GM21576 (cell line): ENCODE results near the gene PABPC1L2B.
"Not testable (repeated sequence)": the region's sequence is repeated elsewhere in the genome, so short reads cannot be mapped to it uniquely, and the experiment has no call there.

Experiments used
- ATAC-seq: cut with Tn5 transposase; IDR thresholded peaks from one replicate; pipeline ENCODE4 v1.9.1; 2021; ENCODE audit warnings: mild to moderate bottlenecking, moderate library complexity; ENCODE audit not compliant: unreplicated experiment

The PABPC1L2B gene

GRCh38 chrX:73002733-73003132 is at the start of gene PABPC1L2B:
TSS of gene PABPC1L2B (plus strand) at chrX:73002939. CDS start at chrX:73003643, 704 bp downstream.
- ATAC-seq, result not testable (repeated sequence)

- not testable (repeated sequence) for ATAC-seq
Observed at GRCh38 chrX:72959971-72960370, 42.8 kb upstream of the PABPC1L2B start.

GRCh38 chrX:72971859-72972258 is 30.9 kb upstream of the PABPC1L2B start:
- ATAC-seq, result not testable (repeated sequence)

GRCh38 chrX:72974885-72975284 is 27.9 kb upstream of the PABPC1L2B start:
- not testable (repeated sequence) for ATAC-seq

GRCh38 chrX:72980894-72981469 is 21.8 kb upstream of the PABPC1L2B start:
- not testable (repeated sequence) for ATAC-seq

- not testable (repeated sequence) for ATAC-seq
Observed at GRCh38 chrX:73004032-73004431, 1.3 kb downstream of the PABPC1L2B start.

GRCh38 chrX:73021361-73022092 is 18.8 kb downstream of the PABPC1L2B start:
- ATAC-seq, result no peak

- not testable (repeated sequence) for ATAC-seq
Observed at GRCh38 chrX:73022093-73022445, 19.3 kb downstream of the PABPC1L2B start.

- ATAC-seq, result no peak
Observed at GRCh38 chrX:73028876-73029275, 26.1 kb downstream of the PABPC1L2B start.
